ENCODE data around the gene SCAND1.

SCAND1 gene

DNA sequence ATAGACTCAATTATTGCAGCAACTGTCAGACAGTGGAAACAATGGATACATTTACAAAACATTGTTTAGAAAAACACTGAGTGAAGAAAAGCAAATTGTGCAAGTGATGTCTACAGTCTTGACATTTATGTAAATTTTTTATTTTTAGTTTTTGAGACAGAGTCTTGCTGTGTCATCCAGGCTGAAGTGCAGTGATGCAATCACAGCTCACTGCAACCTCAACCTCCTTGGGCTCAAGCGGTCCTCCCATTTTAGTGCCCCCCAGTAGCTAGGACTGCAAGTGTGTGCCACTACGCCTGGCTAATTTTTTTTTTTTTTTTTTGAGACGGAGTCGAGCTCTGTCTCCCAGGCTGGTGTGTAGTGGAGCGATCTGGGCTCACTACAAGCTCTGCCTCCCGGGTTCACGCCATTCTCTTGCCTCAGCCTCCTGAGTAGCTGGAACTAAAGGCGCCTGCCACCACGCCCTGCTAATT lies 23.8 kb upstream of the SCAND1 start:
- TF ChIP-seq, protein P1, sequence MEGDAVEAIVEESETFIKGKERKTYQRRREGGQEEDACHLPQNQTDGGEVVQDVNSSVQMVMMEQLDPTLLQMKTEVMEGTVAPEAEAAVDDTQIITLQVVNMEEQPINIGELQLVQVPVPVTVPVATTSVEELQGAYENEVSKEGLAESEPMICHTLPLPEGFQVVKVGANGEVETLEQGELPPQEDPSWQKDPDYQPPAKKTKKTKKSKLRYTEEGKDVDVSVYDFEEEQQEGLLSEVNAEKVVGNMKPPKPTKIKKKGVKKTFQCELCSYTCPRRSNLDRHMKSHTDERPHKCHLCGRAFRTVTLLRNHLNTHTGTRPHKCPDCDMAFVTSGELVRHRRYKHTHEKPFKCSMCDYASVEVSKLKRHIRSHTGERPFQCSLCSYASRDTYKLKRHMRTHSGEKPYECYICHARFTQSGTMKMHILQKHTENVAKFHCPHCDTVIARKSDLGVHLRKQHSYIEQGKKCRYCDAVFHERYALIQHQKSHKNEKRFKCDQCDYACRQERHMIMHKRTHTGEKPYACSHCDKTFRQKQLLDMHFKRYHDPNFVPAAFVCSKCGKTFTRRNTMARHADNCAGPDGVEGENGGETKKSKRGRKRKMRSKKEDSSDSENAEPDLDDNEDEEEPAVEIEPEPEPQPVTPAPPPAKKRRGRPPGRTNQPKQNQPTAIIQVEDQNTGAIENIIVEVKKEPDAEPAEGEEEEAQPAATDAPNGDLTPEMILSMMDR (IDR thresholded peaks at IDR 0.05; ENCODE audit: low read depth, low read length, missing control alignments): no peak
- no peak for DNase-seq (ENCODE audit: low read depth)
- H3K4me3 ChIP-seq (ENCODE audit: low read depth, low read length): no peak overlapping the region
- in situ Hi-C loops (cut with HindIII; ENCODE audit: low sequenced_read_pairs): loop anchor here (5.0 kb wide), 1 partner anchor 49 kb away; no protein-coding TSS in a partner anchor

DNA sequence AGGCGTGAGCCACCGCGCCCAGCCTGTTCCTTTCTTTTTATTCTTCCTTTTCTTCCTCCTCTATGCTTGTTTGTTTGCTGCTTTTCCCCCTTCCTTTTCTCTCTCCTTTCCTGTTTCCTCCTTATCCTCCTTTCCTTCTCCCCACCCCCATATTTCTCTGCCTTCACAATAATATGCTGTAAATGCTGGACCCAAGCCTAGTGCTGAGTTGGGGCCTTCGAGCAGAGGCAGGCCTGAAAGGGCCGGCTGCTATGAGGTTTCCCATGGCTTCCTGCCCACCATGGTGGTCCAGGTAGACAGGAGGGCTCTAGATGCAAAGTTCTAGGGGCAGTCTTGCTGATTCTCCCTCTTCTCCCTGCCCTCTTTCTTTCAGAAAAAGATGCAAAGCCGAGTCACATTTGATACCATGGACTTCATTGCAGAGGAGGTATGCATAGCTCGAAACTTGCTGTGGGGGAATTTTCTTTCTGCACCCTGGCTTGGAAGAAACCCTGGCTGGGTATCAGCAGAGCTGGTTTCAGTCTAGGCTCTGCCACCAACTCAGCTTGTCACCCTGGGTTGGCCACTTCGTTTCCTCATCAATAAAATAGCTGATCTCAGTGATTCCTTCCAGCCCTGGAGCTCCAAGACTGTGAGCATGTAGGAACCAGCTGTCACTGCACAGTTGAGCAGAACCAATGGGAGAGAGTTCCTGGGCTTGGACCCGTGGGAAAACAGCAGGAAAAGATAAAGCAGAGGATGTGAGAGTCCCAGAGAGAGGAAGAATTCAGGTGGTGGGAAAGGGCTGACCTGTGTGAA lies 21.5 kb upstream of the SCAND1 start:
- TF ChIP-seq, protein P1 (IDR thresholded peaks at IDR 0.05; ENCODE audit: low read depth, low read length, missing control alignments): no peak
- in situ Hi-C loops (cut with HindIII; ENCODE audit: low sequenced_read_pairs): loop anchor here (5.0 kb wide), 1 partner anchor 52 kb away; no protein-coding TSS in a partner anchor

DNA sequence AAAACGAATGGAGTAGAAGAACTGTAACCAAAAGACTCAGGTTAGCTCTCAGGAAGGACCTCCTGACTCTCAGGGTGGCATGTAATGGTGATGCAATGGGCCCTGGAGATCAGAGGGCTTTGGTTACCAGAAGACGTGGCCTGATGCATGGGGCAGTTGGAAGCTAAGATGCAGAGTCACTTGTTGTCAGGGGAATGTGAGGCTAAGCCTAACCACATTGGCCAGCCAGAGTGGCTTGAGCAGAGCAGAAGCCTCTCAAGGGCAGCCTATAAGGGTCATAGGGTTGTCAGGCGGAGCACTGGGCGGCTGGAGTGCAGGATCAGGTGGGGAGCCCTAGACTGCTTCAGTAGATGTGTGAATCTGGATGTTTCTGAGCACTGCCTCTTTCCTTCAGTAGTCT lies 20.0 kb upstream of the SCAND1 start:
- DNase-seq (ENCODE audit: low read depth): no peak
- in situ Hi-C loops (cut with HindIII; ENCODE audit: low sequenced_read_pairs): no loop called here
- no peak overlapping the region for H3K4me3 ChIP-seq (ENCODE audit: low read depth, low read length)
- TF ChIP-seq, protein P1 (IDR thresholded peaks at IDR 0.05; ENCODE audit: low read depth, low read length, missing control alignments): no peak

More for the DNA sequence above, 21.5 kb upstream of the SCAND1 start:
- H3K4me3 ChIP-seq (ENCODE audit: low read depth, low read length): no peak overlapping the region
- no peak for DNase-seq (ENCODE audit: low read depth)

DNA sequence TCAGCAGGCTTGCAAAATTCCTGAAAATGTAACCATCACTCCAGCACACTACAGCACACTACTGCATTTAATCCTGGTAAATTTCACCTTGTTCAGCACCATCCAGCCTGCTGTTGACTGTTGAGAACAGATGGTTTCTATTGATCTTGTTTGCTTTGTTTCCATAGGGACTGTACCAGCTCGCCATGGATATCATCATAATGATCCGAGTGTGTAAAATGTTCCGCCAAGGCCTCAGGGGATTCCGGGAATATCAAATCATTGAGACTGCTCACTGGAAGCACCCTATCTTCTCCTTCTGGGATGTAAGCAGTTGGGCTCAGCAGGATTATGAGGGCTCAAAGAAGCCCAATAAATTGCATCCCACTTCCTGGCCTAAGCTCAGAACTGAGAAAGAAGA lies 18.2 kb upstream of the SCAND1 start:
- in situ Hi-C loops (cut with HindIII; ENCODE audit: low sequenced_read_pairs): no loop called here
- no peak overlapping the region for H3K4me3 ChIP-seq (ENCODE audit: low read depth, low read length)
- TF ChIP-seq, protein P1 (IDR thresholded peaks at IDR 0.05; ENCODE audit: low read depth, low read length, missing control alignments): no peak
- no peak for DNase-seq (ENCODE audit: low read depth)

DNA sequence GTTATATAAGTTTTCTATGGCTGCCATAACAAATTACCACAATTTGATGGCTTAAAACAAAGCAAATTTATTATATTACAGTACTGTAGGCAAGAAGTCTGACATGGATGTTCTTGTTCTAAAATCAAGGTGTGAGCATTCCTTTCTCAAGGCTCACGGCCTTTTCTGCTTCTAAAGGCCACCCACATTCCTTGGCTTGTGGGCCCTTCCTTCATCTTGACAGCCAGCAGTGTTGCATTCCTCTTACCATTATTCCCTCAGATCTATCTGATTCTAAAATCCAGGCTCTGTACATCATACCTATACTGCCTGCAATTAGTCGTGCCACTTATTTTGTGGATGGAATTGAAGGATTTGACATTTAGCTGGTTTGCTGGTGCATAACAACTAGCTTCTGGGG lies 17.7 kb upstream of the SCAND1 start:
- no peak for DNase-seq (ENCODE audit: low read depth)
- TF ChIP-seq, protein P1 (IDR thresholded peaks at IDR 0.05; ENCODE audit: low read depth, low read length, missing control alignments): no peak
- in situ Hi-C loops (cut with HindIII; ENCODE audit: low sequenced_read_pairs): no loop called here
- no peak overlapping the region for H3K4me3 ChIP-seq (ENCODE audit: low read depth, low read length)

DNA sequence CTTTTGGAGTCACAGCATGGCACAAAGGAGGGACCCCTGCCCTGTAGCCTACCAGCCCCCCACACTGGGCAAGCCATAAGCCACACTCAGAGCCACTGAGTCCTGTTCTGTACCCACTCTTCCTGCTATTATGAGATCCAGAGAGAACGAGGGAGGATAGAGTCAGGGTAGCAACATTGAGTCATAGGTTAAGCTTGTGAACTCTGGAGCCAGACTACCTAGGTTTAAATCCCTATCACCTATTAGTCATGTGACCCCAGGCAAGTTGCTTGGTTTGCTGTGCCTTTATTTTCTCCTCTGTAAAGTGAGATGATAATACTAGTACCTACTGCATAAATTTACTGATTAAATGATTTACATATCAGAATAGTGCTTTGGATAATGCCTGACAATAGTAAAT lies 14.6 kb upstream of the SCAND1 start:
- TF ChIP-seq, protein P1 (IDR thresholded peaks at IDR 0.05; ENCODE audit: low read depth, low read length, missing control alignments): no peak
- H3K4me3 ChIP-seq (ENCODE audit: low read depth, low read length): no peak overlapping the region
- DNase-seq (ENCODE audit: low read depth): no peak
- in situ Hi-C loops (cut with HindIII; ENCODE audit: low sequenced_read_pairs): no loop called here
